ENCODE measurements around the gene ADM5.
"Not testable (repeated sequence)": the region's sequence is repeated elsewhere in the genome, so short reads cannot be mapped to it uniquely, and the experiment has no call there.

Gene ADM5

GRCh38 chr19:49718511-49718910, 29.1 kb downstream of the ADM5 start:
- ChIA-PET CTCF (interaction anchor here (0.6 to 4.1 kb wide), 10 partner anchors 11 to 213 kb away, joined by 3 to 27 read pairs (median 5); no protein-coding TSS in a partner anchor), POLR2A (no interaction called here)
- no peak for TF ChIP-seq CTCF (IDR thresholded peaks at IDR 0.05; ENCODE audit: insufficient read depth, low read length, missing control alignments)
- H3K4me3 ChIP-seq (ENCODE audit: low read depth, low read length) = no peak overlapping the region
- DNase-seq (ENCODE audit: low read depth, low spot score) = no peak

GRCh38 chr19:49718991-49719390, 29.6 kb downstream of the ADM5 start:
- CTCF ChIA-PET = interaction anchor here (1.4 to 4.1 kb wide), 4 partner anchors 10 to 149 kb away, joined by 5 to 27 read pairs (median 15); no protein-coding TSS in a partner anchor
- H3K4me3 ChIP-seq (ENCODE audit: low read depth, low read length) = no peak overlapping the region
- TF ChIP-seq CTCF (IDR thresholded peaks at IDR 0.05; ENCODE audit: insufficient read depth, low read length, missing control alignments) = no peak
- POLR2A ChIA-PET = no interaction called here
- no peak for DNase-seq (ENCODE audit: low read depth, low spot score)

GRCh38 chr19:49719420-49719819, 30.0 kb downstream of the ADM5 start:
- POLR2A ChIA-PET = not testable (repeated sequence)
- CTCF ChIA-PET = interaction anchor here (3.6 to 4.1 kb wide), 2 partner anchors 10 to 16 kb away, joined by 25 to 27 read pairs; no protein-coding TSS in a partner anchor

GRCh38 chr19:49727217-49728030, 38.0 kb downstream of the ADM5 start:
- TF ChIP-seq CTCF (IDR thresholded peaks at IDR 0.05; ENCODE audit: insufficient read depth, low read length, missing control alignments) = no peak
- no peak overlapping the region for H3K4me3 ChIP-seq (ENCODE audit: low read depth, low read length)
- ChIA-PET POLR2A (no interaction called here), CTCF (interaction anchor here (1.2 to 4.7 kb wide), 2 partner anchors 9 to 46 kb away, joined by 3 to 27 read pairs; no protein-coding TSS in a partner anchor)
- DNase-seq (ENCODE audit: low read depth, low spot score) = no peak

More at GRCh38 chr19:49719420-49719819, 30.0 kb downstream of the ADM5 start:
- DNase-seq (ENCODE audit: low read depth, low spot score); H3K4me3 ChIP-seq (ENCODE audit: low read depth, low read length): not testable (repeated sequence)

- CTCF ChIA-PET = interaction anchor here (0.6 to 4.7 kb wide), 3 partner anchors 12 to 45 kb away, joined by 3 to 27 read pairs (median 3); no protein-coding TSS in a partner anchor
- no peak for DNase-seq (ENCODE audit: low read depth, low spot score)
- TF ChIP-seq CTCF (IDR thresholded peaks at IDR 0.05; ENCODE audit: insufficient read depth, low read length, missing control alignments) = no peak
- POLR2A ChIA-PET = no interaction called here
- no peak overlapping the region for H3K4me3 ChIP-seq (ENCODE audit: low read depth, low read length)
These were observed 40.8 kb downstream of the ADM5 start for GRCh38 chr19:49730166-49730565.

- ChIA-PET CTCF (no interaction called here), POLR2A (no interaction called here)
- H3K4me3 ChIP-seq (ENCODE audit: low read depth, low read length) = no peak overlapping the region
- DNase-seq (ENCODE audit: low read depth, low spot score) = no peak
- no peak for TF ChIP-seq CTCF (IDR thresholded peaks at IDR 0.05; ENCODE audit: insufficient read depth, low read length, missing control alignments)
These were observed 48.9 kb downstream of the ADM5 start for GRCh38 chr19:49738268-49738667.
